HL-60/S4 (cell line): Measurements from ENCODE around the gene HINT1.

Experiments used
- in situ Hi-C: fragments of 300-500 bp; cut with MboI; formaldehyde crosslinking; loops from 2 replicates; pipeline ENCODE4 v1.14.3; 2022; ENCODE audit warnings: low sequenced_read_pairs

Gene HINT1

DNA sequence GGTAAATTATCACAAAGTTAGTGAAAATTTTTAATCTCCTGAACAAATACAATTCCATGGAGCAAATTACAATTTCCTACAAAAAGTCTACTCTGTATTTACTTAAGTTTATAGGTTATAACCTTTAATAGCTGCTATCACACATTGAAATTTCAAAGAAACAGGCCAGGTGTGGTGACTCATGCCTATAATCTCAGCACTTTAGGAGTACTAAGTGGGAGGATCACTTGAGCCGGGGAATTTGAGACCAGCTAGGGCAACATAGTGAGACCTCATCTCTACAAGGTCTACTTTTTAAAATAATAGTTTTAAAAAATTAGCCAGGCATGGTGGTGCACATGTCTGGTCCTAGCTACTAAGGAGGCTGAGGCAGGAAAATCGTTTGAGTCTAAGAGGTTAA, 50.3 kb downstream of the HINT1 start:
- in situ Hi-C loops, result no loop called here

- in situ Hi-C loops, result no loop called here
Measured at GRCh38 chr5:131112424-131112823, 52.6 kb downstream of the HINT1 start.

- in situ Hi-C loops, result no loop called here
Measured at GRCh38 chr5:131110256-131110594, 54.8 kb downstream of the HINT1 start.

- in situ Hi-C loops, result no loop called here
Measured at GRCh38 chr5:131109540-131110255, 55.4 kb downstream of the HINT1 start.
